ENCODE results near the gene PHLDB2. TPM values are rescaled to one million over a fixed set of nuclear protein-coding genes. Genes with fewer than 3 reads are reported as not detected.

PHLDB2 gene
- polyA plus RNA-seq, 4 donors = 71.9 to 112 (median 88.8) TPM

GRCh38 chr3:111919370-111920065 lies 60.5 kb downstream of the PHLDB2 start:
- DNase-seq (ENCODE audit: low read depth in 4 of 4, low spot score in 2 of 4) = no peak

GRCh38 chr3:111921181-111921580 lies 62.1 kb downstream of the PHLDB2 start:
- no peak for DNase-seq (ENCODE audit: low read depth in 4 of 4, low spot score in 2 of 4)

- DNase-seq (ENCODE audit: low read depth in 4 of 4, low spot score in 2 of 4) = no peak
These were observed 64.2 kb downstream of the PHLDB2 start for GRCh38 chr3:111923095-111923771.

- DNase-seq (ENCODE audit: low read depth in 4 of 4, low spot score in 2 of 4) = no peak
These were observed 64.7 kb downstream of the PHLDB2 start for GRCh38 chr3:111923806-111924205.

- no peak for DNase-seq (ENCODE audit: low read depth in 4 of 4, low spot score in 2 of 4)
These were observed 65.2 kb downstream of the PHLDB2 start for GRCh38 chr3:111924283-111924682.

GRCh38 chr3:111926266-111926676 lies 67.2 kb downstream of the PHLDB2 start:
- no peak for DNase-seq (ENCODE audit: low read depth in 4 of 4, low spot score in 2 of 4)

GRCh38 chr3:111928613-111929012 lies 69.5 kb downstream of the PHLDB2 start:
- no peak for DNase-seq (ENCODE audit: low read depth in 4 of 4, low spot score in 2 of 4)

- no peak for DNase-seq (ENCODE audit: low read depth in 4 of 4, low spot score in 2 of 4)
These were observed 70.4 kb downstream of the PHLDB2 start for GRCh38 chr3:111929484-111929883.

GRCh38 chr3:111932946-111933345 lies 73.9 kb downstream of the PHLDB2 start:
- DNase-seq (ENCODE audit: low read depth in 4 of 4, low spot score in 2 of 4) = no peak

GRCh38 chr3:111936191-111936841 lies 77.3 kb downstream of the PHLDB2 start:
- no peak for DNase-seq (ENCODE audit: low read depth in 4 of 4, low spot score in 2 of 4)

- no peak for DNase-seq (ENCODE audit: low read depth in 4 of 4, low spot score in 2 of 4)
These were observed 77.9 kb downstream of the PHLDB2 start for GRCh38 chr3:111936967-111937366.

- DNase-seq (ENCODE audit: low read depth in 4 of 4, low spot score in 2 of 4) = no peak
These were observed 78.8 kb downstream of the PHLDB2 start for GRCh38 chr3:111937871-111938270.

GRCh38 chr3:111939873-111940272 lies 80.8 kb downstream of the PHLDB2 start:
- DNase-seq (ENCODE audit: low read depth in 4 of 4, low spot score in 2 of 4) = no peak

- DNase-seq (ENCODE audit: low read depth in 4 of 4, low spot score in 2 of 4) = no peak
These were observed 84.5 kb downstream of the PHLDB2 start for GRCh38 chr3:111943533-111943932.

- no peak for DNase-seq (ENCODE audit: low read depth in 4 of 4, low spot score in 2 of 4)
These were observed 85.3 kb downstream of the PHLDB2 start for GRCh38 chr3:111944372-111944771.

GRCh38 chr3:111947231-111947630 lies 88.2 kb downstream of the PHLDB2 start:
- DNase-seq (ENCODE audit: low read depth in 4 of 4, low spot score in 2 of 4) = no peak

GRCh38 chr3:111948786-111949185 lies 89.7 kb downstream of the PHLDB2 start:
- DNase-seq (ENCODE audit: low read depth in 4 of 4, low spot score in 2 of 4) = no peak

GRCh38 chr3:111949712-111950111 lies 90.6 kb downstream of the PHLDB2 start:
- DNase-seq (ENCODE audit: low read depth in 4 of 4, low spot score in 2 of 4) = no peak

GRCh38 chr3:111951032-111951431 lies 92.0 kb downstream of the PHLDB2 start:
- no peak for DNase-seq (ENCODE audit: low read depth in 4 of 4, low spot score in 2 of 4)

- no peak for DNase-seq (ENCODE audit: low read depth in 4 of 4, low spot score in 2 of 4)
These were observed 93.0 kb downstream of the PHLDB2 start for GRCh38 chr3:111952086-111952485.

GRCh38 chr3:111952866-111953450 lies 93.9 kb downstream of the PHLDB2 start:
- DNase-seq (ENCODE audit: low read depth in 4 of 4, low spot score in 2 of 4) = no peak

Measured in left renal cortex interstitium (tissue), 4 donors.